ENCODE data around the gene ADGRF4. TPM values are rescaled to one million over a fixed set of nuclear protein-coding genes. Genes with fewer than 3 reads are reported as not detected.

ADGRF4 gene
- total and polyA plus RNA-seq, 2 donors (not counting 1 experiment from before 2014, with no cell fraction given) = not detected

DNA sequence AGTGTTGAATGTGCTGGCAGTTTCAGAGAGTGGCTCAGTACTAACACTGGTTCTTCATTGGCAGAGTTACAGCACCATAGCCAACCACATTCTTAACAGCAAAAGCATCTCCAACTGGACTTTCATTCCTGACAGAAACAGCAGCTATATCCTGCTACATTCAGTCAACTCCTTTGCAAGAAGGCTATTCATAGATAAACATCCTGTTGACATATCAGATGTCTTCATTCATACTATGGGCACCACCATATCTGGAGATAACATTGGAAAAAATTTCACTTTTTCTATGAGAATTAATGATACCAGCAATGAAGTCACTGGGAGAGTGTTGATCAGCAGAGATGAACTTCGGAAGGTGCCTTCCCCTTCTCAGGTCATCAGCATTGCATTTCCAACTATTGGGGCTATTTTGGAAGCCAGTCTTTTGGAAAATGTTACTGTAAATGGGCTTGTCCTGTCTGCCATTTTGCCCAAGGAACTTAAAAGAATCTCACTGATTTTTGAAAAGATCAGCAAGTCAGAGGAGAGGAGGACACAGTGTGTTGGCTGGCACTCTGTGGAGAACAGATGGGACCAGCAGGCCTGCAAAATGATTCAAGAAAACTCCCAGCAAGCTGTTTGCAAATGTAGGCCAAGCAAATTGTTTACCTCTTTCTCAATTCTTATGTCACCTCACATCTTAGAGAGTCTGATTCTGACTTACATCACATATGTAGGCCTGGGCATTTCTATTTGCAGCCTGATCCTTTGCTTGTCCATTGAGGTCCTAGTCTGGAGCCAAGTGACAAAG lies 17.0 kb upstream of the ADGRF4 start:
- H3K27ac ChIP-seq (ENCODE audit: low read length in 2 of 2) = no peak overlapping the region
- H3K9me3 Mint-ChIP-seq (ENCODE audit: insufficient read depth) = no peaks in the 10 kb centered on the region
- H3K9me3 ChIP-seq (ENCODE audit: control extremely low read depth in 1 of 3, control insufficient read depth in 2 of 3, insufficient read depth in 1 of 3, low read length in 2 of 3) = no peaks in the 10 kb centered on the region
- no peaks in the 10 kb centered on the region for H3K36me3 ChIP-seq (replicated peaks in 1 of 2; ENCODE audit: control extremely low read depth in 1 of 2, control insufficient read depth in 1 of 2, extremely low read depth in 1 of 2, insufficient read depth in 2 of 2, low read length in 1 of 2)
- intact Hi-C loops (cut with micrococcal nuclease) = no loop called here
- no peak overlapping the region for H3K4me2 ChIP-seq (replicated peaks; ENCODE audit: low read depth, low read length, poor library complexity, severe bottlenecking)
- DNase-seq (no peak), ATAC-seq (ENCODE audit: low read depth) (no peak)
- no peak overlapping the region for H2AFZ ChIP-seq (ENCODE audit: insufficient read depth, low read depth, low read length, poor library complexity, severe bottlenecking)
- H3K27me3 ChIP-seq (replicated peaks in 1 of 4; ENCODE audit: control extremely low read depth in 1 of 4, control insufficient read depth in 3 of 4, insufficient read depth in 4 of 4, low read length in 3 of 4) = peaks cover 0 to 4% (median 0%) of the 10 kb centered on the region in 4 experiments
- no peaks in the 10 kb centered on the region for H3K4me1 Mint-ChIP-seq
- 100% methylated on average over 1 of the region's 1 CpG for WGBS (ENCODE audit: insufficient coverage)
- H3K79me2 ChIP-seq (ENCODE audit: control insufficient read depth, insufficient read depth, low read length) = no peaks in the 10 kb centered on the region
- no peak overlapping the region for H3K27ac Mint-ChIP-seq
- POLR2A ChIA-PET = no interaction called here
- TF ChIP-seq, protein P1, sequence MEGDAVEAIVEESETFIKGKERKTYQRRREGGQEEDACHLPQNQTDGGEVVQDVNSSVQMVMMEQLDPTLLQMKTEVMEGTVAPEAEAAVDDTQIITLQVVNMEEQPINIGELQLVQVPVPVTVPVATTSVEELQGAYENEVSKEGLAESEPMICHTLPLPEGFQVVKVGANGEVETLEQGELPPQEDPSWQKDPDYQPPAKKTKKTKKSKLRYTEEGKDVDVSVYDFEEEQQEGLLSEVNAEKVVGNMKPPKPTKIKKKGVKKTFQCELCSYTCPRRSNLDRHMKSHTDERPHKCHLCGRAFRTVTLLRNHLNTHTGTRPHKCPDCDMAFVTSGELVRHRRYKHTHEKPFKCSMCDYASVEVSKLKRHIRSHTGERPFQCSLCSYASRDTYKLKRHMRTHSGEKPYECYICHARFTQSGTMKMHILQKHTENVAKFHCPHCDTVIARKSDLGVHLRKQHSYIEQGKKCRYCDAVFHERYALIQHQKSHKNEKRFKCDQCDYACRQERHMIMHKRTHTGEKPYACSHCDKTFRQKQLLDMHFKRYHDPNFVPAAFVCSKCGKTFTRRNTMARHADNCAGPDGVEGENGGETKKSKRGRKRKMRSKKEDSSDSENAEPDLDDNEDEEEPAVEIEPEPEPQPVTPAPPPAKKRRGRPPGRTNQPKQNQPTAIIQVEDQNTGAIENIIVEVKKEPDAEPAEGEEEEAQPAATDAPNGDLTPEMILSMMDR (IDR thresholded peaks at IDR 0.05) = no peak
- TF ChIP-seq EZH2 (IDR thresholded peaks at IDR 0.05; ENCODE audit: borderline replicate concordance, insufficient read depth, low read depth, low read length, poor library complexity, severe bottlenecking) = no peak
- H4K20me1 ChIP-seq (ENCODE audit: control insufficient read depth, insufficient read depth, low read length, poor library complexity, severe bottlenecking) = no peaks in the 10 kb centered on the region
- H3K9ac ChIP-seq (ENCODE audit: low read length) = no peak overlapping the region
- CTCF ChIA-PET = no interaction called here
- H3K4me3 ChIP-seq (ENCODE audit: control extremely low read depth in 1 of 5, extremely low read depth in 1 of 5, insufficient read depth in 1 of 5, low read depth in 2 of 5, low read length in 4 of 5) = no peak overlapping the region
- peaks cover 4% of the 10 kb centered on the region for H3K27me3 Mint-ChIP-seq
- H3K4me1 ChIP-seq (ENCODE audit: control insufficient read depth in 2 of 2, insufficient read depth in 2 of 2, low read length in 2 of 2) = no peaks in the 10 kb centered on the region
- no peak overlapping the region for H3K4me3 Mint-ChIP-seq

GRCh38 chr6:47686411-47686810 lies 12.0 kb upstream of the ADGRF4 start:
- ChIA-PET CTCF (no interaction called here), POLR2A (no interaction called here)
- DNase-seq (no peak), ATAC-seq (ENCODE audit: low read depth) (no peak)
- no peaks in the 10 kb centered on the region for H3K9me3 ChIP-seq (ENCODE audit: control extremely low read depth in 1 of 3, control insufficient read depth in 2 of 3, insufficient read depth in 1 of 3, low read length in 2 of 3)
- no peaks in the 10 kb centered on the region for H3K4me1 ChIP-seq (ENCODE audit: control insufficient read depth in 2 of 2, insufficient read depth in 2 of 2, low read length in 2 of 2)
- H3K4me3 Mint-ChIP-seq = no peak overlapping the region
- no peak overlapping the region for H3K4me3 ChIP-seq (ENCODE audit: control extremely low read depth in 1 of 5, extremely low read depth in 1 of 5, insufficient read depth in 1 of 5, low read depth in 2 of 5, low read length in 4 of 5)
- no peak overlapping the region for H3K27ac ChIP-seq (ENCODE audit: low read length in 2 of 2)
- no peaks in the 10 kb centered on the region for H3K79me2 ChIP-seq (ENCODE audit: control insufficient read depth, insufficient read depth, low read length)
- no peaks in the 10 kb centered on the region for H3K36me3 ChIP-seq (replicated peaks in 1 of 2; ENCODE audit: control extremely low read depth in 1 of 2, control insufficient read depth in 1 of 2, extremely low read depth in 1 of 2, insufficient read depth in 2 of 2, low read length in 1 of 2)
- no peaks in the 10 kb centered on the region for H3K4me1 Mint-ChIP-seq
- intact Hi-C loops (cut with micrococcal nuclease) = no loop called here
- no peaks in the 10 kb centered on the region for H3K9me3 Mint-ChIP-seq (ENCODE audit: insufficient read depth)
- no peak overlapping the region for H3K27ac Mint-ChIP-seq
- no peak overlapping the region for H2AFZ ChIP-seq (ENCODE audit: insufficient read depth, low read depth, low read length, poor library complexity, severe bottlenecking)
- peaks cover 19% of the 10 kb centered on the region for H3K27me3 Mint-ChIP-seq
- TF ChIP-seq EZH2 (IDR thresholded peaks at IDR 0.05; ENCODE audit: borderline replicate concordance, insufficient read depth, low read depth, low read length, poor library complexity, severe bottlenecking) = no peak
- TF ChIP-seq, protein P1 (IDR thresholded peaks at IDR 0.05) = no peak
- no peak overlapping the region for H3K4me2 ChIP-seq (replicated peaks; ENCODE audit: low read depth, low read length, poor library complexity, severe bottlenecking)
- H3K27me3 ChIP-seq (replicated peaks in 1 of 4; ENCODE audit: control extremely low read depth in 1 of 4, control insufficient read depth in 3 of 4, insufficient read depth in 4 of 4, low read length in 3 of 4) = peaks cover 0 to 3% (median 0%) of the 10 kb centered on the region in 4 experiments
- no peaks in the 10 kb centered on the region for H4K20me1 ChIP-seq (ENCODE audit: control insufficient read depth, insufficient read depth, low read length, poor library complexity, severe bottlenecking)
- no CpG with 5 or more reads among the region's 1 CpG for WGBS (ENCODE audit: insufficient coverage)
- H3K9ac ChIP-seq (ENCODE audit: low read length) = no peak overlapping the region
